Measurements from ENCODE around the gene CARS2.

CARS2 gene

GRCh38 chr13:110641055-110642015 is 64.6 kb downstream of the CARS2 start:
- H3K27ac ChIP-seq (ENCODE audit: extremely low read depth, low read depth, low read length): no peak overlapping the region
- no peaks in the 10 kb centered on the region for H3K4me1 ChIP-seq (ENCODE audit: control insufficient read depth, insufficient read depth, low read length)
- no peaks in the 10 kb centered on the region for H3K9me3 ChIP-seq (ENCODE audit: control insufficient read depth, insufficient read depth, low read depth, low read length)
- H3K4me3 ChIP-seq (ENCODE audit: low read depth, low read length): no peak overlapping the region
- ChIA-PET POLR2A (no interaction called here), CTCF (interaction anchor here (0.6 kb wide), 1 partner anchor 258 kb away, joined by 4 read pairs; no protein-coding TSS in a partner anchor)
- peaks cover 0 to 93% of the 10 kb centered on the region in 2 experiments; a peak in 2 of 3 replicates for H3K36me3 ChIP-seq (ENCODE audit: control insufficient read depth in 2 of 2, insufficient read depth in 1 of 2, low read length in 2 of 2)
- TF ChIP-seq OSR2 (tag by site-specific recombination; IDR thresholded peaks at IDR 0.05) (peak; percentile 75), ZNF654 (tag by site-specific recombination; IDR thresholded peaks at IDR 0.05; ENCODE audit: low read depth) (no peak), ZBTB26 (tag by site-specific recombination; optimal IDR thresholded peaks at IDR 0.05) (peak; percentile 11)

GRCh38 chr13:110640591-110641029 is 65.3 kb downstream of the CARS2 start:
- CTCF ChIA-PET: no interaction called here
- H3K27ac ChIP-seq (ENCODE audit: extremely low read depth, low read depth, low read length): no peak overlapping the region

GRCh38 chr13:110639935-110640334 is 66.0 kb downstream of the CARS2 start:
- Histone ChIP-seq H3K36me3 (ENCODE audit: control insufficient read depth in 2 of 2, insufficient read depth in 1 of 2, low read length in 2 of 2) (peaks cover 0 to 98% of the 10 kb centered on the region in 2 experiments; a peak in 2 of 3 replicates), H3K27ac (ENCODE audit: extremely low read depth, low read depth, low read length) (no peak overlapping the region), H3K4me3 (ENCODE audit: low read depth, low read length) (no peak overlapping the region), H3K4me1 (ENCODE audit: control insufficient read depth, insufficient read depth, low read length) (no peaks in the 10 kb centered on the region), H3K9me3 (ENCODE audit: control insufficient read depth, insufficient read depth, low read depth, low read length) (no peaks in the 10 kb centered on the region)
- ChIA-PET CTCF (no interaction called here), POLR2A (no interaction called here)
- TF ChIP-seq ZNF555 (tag by site-specific recombination; conservative IDR thresholded peaks at IDR 0.05) (no peak), ZNF544 (tag by site-specific recombination; IDR thresholded peaks at IDR 0.05) (no peak), ZNF37A (tag by site-specific recombination; IDR thresholded peaks at IDR 0.05) (no peak), ZNF701 (tag by site-specific recombination; IDR thresholded peaks at IDR 0.05) (no peak), ZFP69B (tag by site-specific recombination; IDR thresholded peaks at IDR 0.05) (no peak), TRIM28 (IDR thresholded peaks at IDR 0.05; ENCODE audit: borderline replicate concordance, low read length) (no peak), ZNF488 (tag by site-specific recombination; IDR thresholded peaks at IDR 0.05) (no peak), ZEB2 (tag by site-specific recombination; IDR thresholded peaks at IDR 0.05) (no peak)

More at GRCh38 chr13:110640591-110641029, 65.3 kb downstream of the CARS2 start:
- POLR2A ChIA-PET: no interaction called here
- Histone ChIP-seq H3K4me1 (ENCODE audit: control insufficient read depth, insufficient read depth, low read length) (no peaks in the 10 kb centered on the region), H3K9me3 (ENCODE audit: control insufficient read depth, insufficient read depth, low read depth, low read length) (no peaks in the 10 kb centered on the region), H3K36me3 (ENCODE audit: control insufficient read depth in 2 of 2, insufficient read depth in 1 of 2, low read length in 2 of 2) (peaks cover 0 to 97% of the 10 kb centered on the region in 2 experiments; a peak in 2 of 3 replicates), H3K4me3 (ENCODE audit: low read depth, low read length) (no peak overlapping the region)
- TF ChIP-seq ZNF223 (tag by site-specific recombination; IDR thresholded peaks at IDR 0.05) (no peak), ZNF600 (tag by site-specific recombination; IDR thresholded peaks at IDR 0.05) (peak; percentile 67; the same call in 1 of the 2 replicates)

Measured in HEK293 (cell line).